NCI-H1417 treated with DMSO at 0.1 percent for 48 hours (cell line): Measurements from ENCODE around the gene METRN.
A peak's percentile ranks its signal among the peaks of the same experiment; 100 is the strongest.
"Not testable (repeated sequence)": the region's sequence is repeated elsewhere in the genome, so short reads cannot be mapped to it uniquely, and the experiment has no call there.

Experiments used
- DNase-seq: peaks from one replicate; lab custom pipeline; 2025; lab: John Stamatoyannopoulos, UW

METRN gene

GRCh38 chr16:691242-691641 lies 23.7 kb upstream of the METRN start:
- DNase-seq = not testable (repeated sequence)

- no peak for DNase-seq
These were observed 22.4 kb upstream of the METRN start for GRCh38 chr16:692356-693108.

- no peak for DNase-seq
These were observed 21.6 kb upstream of the METRN start for GRCh38 chr16:693364-693763.

GRCh38 chr16:693766-694165 lies 21.2 kb upstream of the METRN start:
- no peak for DNase-seq

GRCh38 chr16:694187-694862 lies 20.6 kb upstream of the METRN start:
- no peak for DNase-seq

- DNase-seq = no peak
These were observed 20.0 kb upstream of the METRN start for GRCh38 chr16:694863-695354.

- DNase-seq = peak; percentile 54
These were observed 19.4 kb upstream of the METRN start for GRCh38 chr16:695355-696089.

GRCh38 chr16:698911-699671 lies 15.8 kb upstream of the METRN start:
- DNase-seq = no peak

GRCh38 chr16:700684-701584 lies 14.0 kb upstream of the METRN start:
- no peak for DNase-seq

- no peak for DNase-seq
These were observed 12.6 kb upstream of the METRN start for GRCh38 chr16:702341-702740.

GRCh38 chr16:703406-703805 lies 11.5 kb upstream of the METRN start:
- DNase-seq = no peak

- DNase-seq = no peak
These were observed 10.9 kb upstream of the METRN start for GRCh38 chr16:704047-704446.

- no peak for DNase-seq
These were observed 10.2 kb upstream of the METRN start for GRCh38 chr16:704552-705380.

- DNase-seq = no peak
These were observed 9.3 kb upstream of the METRN start, which contains the start of gene FBXL16 for GRCh38 chr16:705431-706188. FBXL16 (minus strand) TSS chr16:705801; CDS start chr16:697405, 8,396 bp downstream.

- no peak for DNase-seq
These were observed 8.5 kb upstream of the METRN start for GRCh38 chr16:706189-707061.

- DNase-seq = no peak
These were observed 7.8 kb upstream of the METRN start for GRCh38 chr16:707062-707538.

GRCh38 chr16:708019-708418 lies 6.9 kb upstream of the METRN start:
- no peak for DNase-seq

GRCh38 chr16:708959-709358 lies 6.0 kb upstream of the METRN start:
- DNase-seq = no peak
